Testis (tissue), 2 donors: ENCODE measurements around the gene ARL6.

Source experiments
- CTCF ChIP-seq, 3 experiments: fragments of 450-650 bp in 2 of 3; fragments of 200-600 bp in 1 of 3; sonication (generic) in 1 of 3; IDR thresholded peaks; one replicate each; pipeline ENCODE4 v1.5.1; 2016 to 2019; ENCODE audit warnings: antibody characterized with exemption in 3 of 3, mild to moderate bottlenecking in 2 of 3, moderate library complexity in 1 of 3
- POLR2A ChIP-seq: fragments of 450-650 bp; IDR thresholded peaks from one replicate; pipeline ENCODE4 v1.6.1; 2017; ENCODE audit warnings: antibody characterized with exemption, mild to moderate bottlenecking, moderate library complexity

GRCh38 chr3:97815149-97815917 lies 50.8 kb downstream of the ARL6 start:
- TF ChIP-seq CTCF (IDR thresholded peaks at IDR 0.05) (no peak), POLR2A (no peak)
